ENCODE results near the gene SEMA4A. TPM values are rescaled to one million over a fixed set of nuclear protein-coding genes. Genes with fewer than 3 reads are reported as not detected.

Gene SEMA4A
- total RNA-seq, 4 donors from 2014 or later: 1.8 to 4.6 (median 3.5) TPM

DNA sequence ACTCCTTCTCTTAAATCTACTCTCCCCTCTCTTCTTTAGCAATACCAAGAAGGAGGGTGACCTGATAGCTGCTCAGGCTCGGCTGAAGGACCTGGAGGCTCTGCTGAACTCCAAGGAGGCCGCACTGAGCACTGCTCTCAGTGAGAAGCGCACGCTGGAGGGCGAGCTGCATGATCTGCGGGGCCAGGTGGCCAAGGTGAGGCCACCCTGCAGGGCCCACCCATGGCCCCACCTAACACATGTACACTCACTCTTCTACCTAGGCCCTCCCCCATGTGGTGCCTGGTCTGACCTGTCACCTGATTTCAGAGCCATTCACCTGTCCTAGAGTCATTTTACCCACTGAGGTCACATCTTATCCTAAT is 22.8 kb upstream of the SEMA4A start:
- no peak for DNase-seq (ENCODE audit: low spot score in 2 of 2)
- TF ChIP-seq, protein P1, sequence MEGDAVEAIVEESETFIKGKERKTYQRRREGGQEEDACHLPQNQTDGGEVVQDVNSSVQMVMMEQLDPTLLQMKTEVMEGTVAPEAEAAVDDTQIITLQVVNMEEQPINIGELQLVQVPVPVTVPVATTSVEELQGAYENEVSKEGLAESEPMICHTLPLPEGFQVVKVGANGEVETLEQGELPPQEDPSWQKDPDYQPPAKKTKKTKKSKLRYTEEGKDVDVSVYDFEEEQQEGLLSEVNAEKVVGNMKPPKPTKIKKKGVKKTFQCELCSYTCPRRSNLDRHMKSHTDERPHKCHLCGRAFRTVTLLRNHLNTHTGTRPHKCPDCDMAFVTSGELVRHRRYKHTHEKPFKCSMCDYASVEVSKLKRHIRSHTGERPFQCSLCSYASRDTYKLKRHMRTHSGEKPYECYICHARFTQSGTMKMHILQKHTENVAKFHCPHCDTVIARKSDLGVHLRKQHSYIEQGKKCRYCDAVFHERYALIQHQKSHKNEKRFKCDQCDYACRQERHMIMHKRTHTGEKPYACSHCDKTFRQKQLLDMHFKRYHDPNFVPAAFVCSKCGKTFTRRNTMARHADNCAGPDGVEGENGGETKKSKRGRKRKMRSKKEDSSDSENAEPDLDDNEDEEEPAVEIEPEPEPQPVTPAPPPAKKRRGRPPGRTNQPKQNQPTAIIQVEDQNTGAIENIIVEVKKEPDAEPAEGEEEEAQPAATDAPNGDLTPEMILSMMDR (IDR thresholded peaks at IDR 0.05): peak in 1 of 5 experiments; percentile 57
- no peak for TF ChIP-seq POLR2A (IDR thresholded peaks at IDR 0.05)
- Histone ChIP-seq H3K4me1 (peaks cover 20 to 72% (median 53%) of the 10 kb centered on the region in 4 donors), H3K27me3 (no peaks in the 10 kb centered on the region), H3K27ac (peak overlapping the region; percentile 92 to 98 (median 96)), H3K36me3 (peaks cover 2 to 52% (median 26%) of the 10 kb centered on the region in 3 donors), H3K4me3 (no peak overlapping the region), H3K9me3 (no peaks in the 10 kb centered on the region)
- 61 to 79% methylated on average over 6 of the region's 6 CpGs for WGBS, 2 donors

DNA sequence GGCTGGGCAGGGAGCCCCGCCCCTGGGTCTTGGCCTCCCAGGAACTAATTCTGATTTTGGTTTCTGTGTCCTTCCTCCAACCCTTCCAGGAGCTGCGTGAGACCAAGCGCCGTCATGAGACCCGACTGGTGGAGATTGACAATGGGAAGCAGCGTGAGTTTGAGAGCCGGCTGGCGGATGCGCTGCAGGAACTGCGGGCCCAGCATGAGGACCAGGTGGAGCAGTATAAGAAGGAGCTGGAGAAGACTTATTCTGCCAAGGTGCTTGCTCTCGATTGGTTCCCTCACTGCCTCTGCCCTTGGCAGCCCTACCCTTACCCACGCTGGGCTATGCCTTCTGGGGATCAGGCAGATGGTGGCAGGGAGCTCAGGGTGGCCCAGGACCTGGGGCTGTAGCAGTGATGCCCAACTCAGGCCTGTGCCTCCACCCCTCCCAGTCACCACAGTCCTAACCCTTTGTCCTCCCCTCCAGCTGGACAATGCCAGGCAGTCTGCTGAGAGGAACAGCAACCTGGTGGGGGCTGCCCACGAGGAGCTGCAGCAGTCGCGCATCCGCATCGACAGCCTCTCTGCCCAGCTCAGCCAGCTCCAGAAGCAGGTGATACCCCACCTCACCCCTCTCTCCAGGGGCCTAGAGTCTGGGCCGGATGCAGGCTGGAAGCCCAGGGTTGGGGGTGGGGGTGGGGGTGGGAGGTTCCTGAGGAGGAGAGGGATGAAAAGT is 18.5 kb upstream of the SEMA4A start:
- 90 to 97% methylated on average over 17 of the region's 18 CpGs for WGBS, 2 donors
- Histone ChIP-seq H3K36me3 (peaks cover 15 to 95% (median 48%) of the 10 kb centered on the region in 3 donors), H3K4me1 (peaks cover 1 to 47% (median 10%) of the 10 kb centered on the region in 4 donors), H3K27me3 (no peaks in the 10 kb centered on the region), H3K4me3 (no peak overlapping the region), H3K27ac (peak overlapping the region in 2 of 4 donors; percentile 22 to 25), H3K9me3 (no peaks in the 10 kb centered on the region)
- no peak for TF ChIP-seq POLR2A (IDR thresholded peaks at IDR 0.05)
- TF ChIP-seq, protein P1 (IDR thresholded peaks at IDR 0.05): no peak
- no peak for TF ChIP-seq EP300 (IDR thresholded peaks at IDR 0.05)
- DNase-seq (ENCODE audit: low spot score in 2 of 2): no peak

DNA sequence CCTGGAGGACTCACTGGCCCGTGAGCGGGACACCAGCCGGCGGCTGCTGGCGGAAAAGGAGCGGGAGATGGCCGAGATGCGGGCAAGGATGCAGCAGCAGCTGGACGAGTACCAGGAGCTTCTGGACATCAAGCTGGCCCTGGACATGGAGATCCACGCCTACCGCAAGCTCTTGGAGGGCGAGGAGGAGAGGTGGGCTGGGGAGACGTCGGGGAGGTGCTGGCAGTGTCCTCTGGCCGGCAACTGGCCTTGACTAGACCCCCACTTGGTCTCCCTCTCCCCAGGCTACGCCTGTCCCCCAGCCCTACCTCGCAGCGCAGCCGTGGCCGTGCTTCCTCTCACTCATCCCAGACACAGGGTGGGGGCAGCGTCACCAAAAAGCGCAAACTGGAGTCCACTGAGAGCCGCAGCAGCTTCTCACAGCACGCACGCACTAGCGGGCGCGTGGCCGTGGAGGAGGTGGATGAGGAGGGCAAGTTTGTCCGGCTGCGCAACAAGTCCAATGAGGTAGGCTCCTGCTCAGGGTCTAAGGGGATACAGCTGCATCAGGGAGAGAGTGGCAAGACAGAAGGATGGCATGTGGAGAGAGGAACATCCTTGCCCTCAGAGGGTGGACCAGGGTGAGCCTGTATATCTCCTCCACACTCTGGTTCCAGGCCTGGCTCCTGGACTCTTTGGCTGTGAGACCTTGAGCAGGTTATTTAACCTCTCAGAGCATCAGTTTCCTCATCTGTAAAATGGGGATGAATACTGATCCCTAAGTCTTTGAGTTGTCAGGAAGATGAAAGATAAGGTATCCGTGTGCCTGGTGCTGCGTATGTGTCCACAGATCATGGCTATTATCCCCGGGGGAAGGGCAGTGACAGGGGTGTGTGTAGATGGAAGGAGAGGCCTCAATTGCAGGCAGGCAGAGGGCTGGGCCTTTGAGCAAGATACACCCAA is 17.2 kb upstream of the SEMA4A start:
- TF ChIP-seq POLR2A (IDR thresholded peaks at IDR 0.05): no peak
- no peak for TF ChIP-seq EP300 (IDR thresholded peaks at IDR 0.05)
- TF ChIP-seq, protein P1 (IDR thresholded peaks at IDR 0.05): no peak
- Histone ChIP-seq H3K27me3 (no peaks in the 10 kb centered on the region), H3K9me3 (no peaks in the 10 kb centered on the region), H3K4me3 (no peak overlapping the region), H3K4me1 (peaks cover 0 to 47% (median 2%) of the 10 kb centered on the region in 4 donors), H3K36me3 (peaks cover 15 to 91% (median 48%) of the 10 kb centered on the region in 3 donors), H3K27ac (peak overlapping the region in 1 of 4 donors; percentile 25)
- no peak for DNase-seq (ENCODE audit: low spot score in 2 of 2)
- 87 to 91% methylated on average over 34 of the region's 34 CpGs for WGBS, 2 donors

DNA sequence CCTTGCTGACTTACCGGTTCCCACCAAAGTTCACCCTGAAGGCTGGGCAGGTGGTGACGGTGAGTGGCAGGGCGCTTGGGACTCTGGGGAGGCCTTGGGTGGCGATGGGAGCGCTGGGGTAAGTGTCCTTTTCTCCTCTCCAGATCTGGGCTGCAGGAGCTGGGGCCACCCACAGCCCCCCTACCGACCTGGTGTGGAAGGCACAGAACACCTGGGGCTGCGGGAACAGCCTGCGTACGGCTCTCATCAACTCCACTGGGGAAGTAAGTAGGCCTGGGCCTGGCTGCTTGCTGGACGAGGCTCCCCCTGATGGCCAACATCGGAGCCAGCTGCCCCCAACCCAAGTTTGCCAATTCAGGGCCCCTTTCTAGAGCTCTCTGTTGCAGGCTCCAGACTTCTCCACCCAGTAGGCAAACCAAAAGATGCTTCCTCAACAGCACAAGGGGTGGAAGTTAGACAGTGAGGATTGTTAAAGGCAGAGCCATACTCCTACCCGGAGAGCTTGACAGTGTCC is 16.4 kb upstream of the SEMA4A start:
- TF ChIP-seq, protein P1 (IDR thresholded peaks at IDR 0.05): no peak
- TF ChIP-seq EP300 (IDR thresholded peaks at IDR 0.05) (no peak), POLR2A (IDR thresholded peaks at IDR 0.05) (no peak)
- H3K27ac ChIP-seq: peak overlapping the region in 1 of 4 donors; percentile 2
- H3K9me3 ChIP-seq: no peaks in the 10 kb centered on the region
- peaks cover 0 to 47% (median 2%) of the 10 kb centered on the region in 4 donors for H3K4me1 ChIP-seq
- no peak overlapping the region for H3K4me3 ChIP-seq
- 61 to 71% methylated on average over 12 of the region's 12 CpGs for WGBS, 2 donors
- no peaks in the 10 kb centered on the region for H3K27me3 ChIP-seq
- peaks cover 15 to 83% (median 48%) of the 10 kb centered on the region in 3 donors for H3K36me3 ChIP-seq
- DNase-seq (ENCODE audit: low spot score in 2 of 2): no peak
